Breast epithelium (tissue), 4 donors: ENCODE data around the gene SPDYE4. TPM values are rescaled to one million over a fixed set of nuclear protein-coding genes. Genes with fewer than 3 reads are reported as not detected.

Experiments
- DNase-seq, 2 donors: peaks; one replicate each; pipeline ENCODE4 v3.0.0-alpha.2; 2019; ENCODE audit warnings: low spot score in 2 of 2
- H3K27ac ChIP-seq, 2 donors: fragments of 200-600 bp; sonication (generic) in 1 of 2; one replicate each; pipeline ENCODE4 v1.5.1; 2016 to 2019; ENCODE audit warnings: mild to moderate bottlenecking in 1 of 2
- H3K27me3 ChIP-seq, 2 donors: fragments of 200-600 bp; sonication (generic) in 1 of 2; one replicate each; pipeline versions ENCODE4 v1.5.1 to v1.6.0; 2017 to 2019; ENCODE audit warnings: control low read depth in 1 of 2, mild to moderate bottlenecking in 1 of 2
- H3K36me3 ChIP-seq: fragments of 200-600 bp; one replicate; pipeline ENCODE4 v1.5.1; 2019
- H3K4me1 ChIP-seq, 2 donors: fragments of 200-600 bp; sonication (generic); one replicate each; pipeline ENCODE4 v1.5.1; 2016 to 2019; ENCODE audit warnings: control low read depth in 1 of 2
- H3K4me3 ChIP-seq, 3 donors: fragments of 200-600 bp; sonication (generic); 1 replicate in 2 of 3; 2 replicates in 1 of 3; pipeline ENCODE4 v1.5.1; 2016 to 2019; ENCODE audit warnings: mild to moderate bottlenecking in 3 of 3, moderate library complexity in 2 of 3
- H3K9me3 ChIP-seq, 2 donors: fragments of 200-600 bp; sonication (generic) in 1 of 2; one replicate each; pipeline ENCODE4 v1.5.1; 2016 to 2019; ENCODE audit warnings: control low read depth in 1 of 2
- POLR2A ChIP-seq: fragments of 450-650 bp; IDR thresholded peaks from one replicate; pipeline ENCODE4 v1.6.1; 2016; ENCODE audit warnings: antibody characterized with exemption, mild to moderate bottlenecking, moderate library complexity
- POLR2AphosphoS5 ChIP-seq, 3 donors: sonication (generic); formaldehyde crosslinking; IDR thresholded peaks; one replicate each; pipeline ENCODE4 v1.6.1; 2017; ENCODE audit warnings: antibody characterized with exemption in 3 of 3
- intact Hi-C: fragments of 100-400 bp; cut with DNase I; formaldehyde crosslinking; loops from one replicate; pipeline ENCODE4 v1.15.1; 2023; ENCODE audit warnings: low total_unique reads
- total RNA-seq, 3 donors: library from RNA; depleted of rRNA; stranded (reverse); fragments of >200 nt; gene quantifications; one replicate each; pipeline ENCODE4 v1.1.0, GENCODE V29; 2016
- TF ChIP-seq, protein P1 (sequence below), 3 donors: fragments of 450-650 bp; IDR thresholded peaks; one replicate each; pipeline ENCODE4 v1.5.1; 2016 to 2017; ENCODE audit warnings: antibody characterized with exemption in 3 of 3, mild to moderate bottlenecking in 3 of 3, moderate library complexity in 3 of 3

Gene SPDYE4
- total RNA-seq, 3 donors from 2014 or later, result not detected

DNA sequence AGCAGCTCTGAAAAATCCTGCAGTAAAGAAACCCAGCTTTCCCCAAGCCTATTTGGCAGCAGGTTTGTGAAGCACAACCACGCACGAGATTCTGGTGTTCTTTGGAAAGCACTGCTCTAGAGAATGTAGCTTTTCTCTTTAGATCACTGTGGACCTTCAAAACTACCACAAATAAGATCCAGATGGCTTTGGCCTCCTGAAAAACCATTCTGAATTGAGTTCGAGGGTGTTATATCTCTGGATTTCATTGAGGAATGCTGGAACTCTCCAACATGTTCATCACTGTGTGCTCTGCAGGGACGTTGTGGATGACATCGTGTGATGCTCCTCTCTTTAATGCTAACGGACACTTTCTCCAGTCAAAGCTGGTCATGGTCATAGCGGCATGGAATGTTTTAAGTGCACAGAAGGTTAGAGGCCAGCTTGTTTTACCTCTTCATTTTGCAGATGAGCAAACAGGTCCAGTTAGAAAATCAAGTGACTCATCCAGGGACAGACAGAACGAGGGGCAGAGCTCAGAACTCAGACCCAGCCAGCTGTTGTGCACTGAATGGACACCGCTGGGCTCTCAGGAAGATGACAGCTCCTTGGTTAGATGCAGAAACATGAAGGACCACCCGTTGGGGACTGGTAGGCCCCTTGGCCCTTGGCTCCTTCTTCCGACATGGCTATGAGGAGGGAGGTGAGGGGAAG lies 50.9 kb downstream of the SPDYE4 start:
- Histone ChIP-seq H3K9me3 (peaks cover 0 to 5% of the 10 kb centered on the region in 2 donors), H3K27me3 (no peaks in the 10 kb centered on the region), H3K4me1 (no peaks in the 10 kb centered on the region), H3K27ac (no peak overlapping the region), H3K36me3 (no peaks in the 10 kb centered on the region), H3K4me3 (no peak overlapping the region)
- DNase-seq, result no peak
- intact Hi-C loops, result no loop called here
- no peak for TF ChIP-seq POLR2AphosphoS5 (IDR thresholded peaks at IDR 0.05)
- TF ChIP-seq POLR2A, result no peak
- TF ChIP-seq, protein P1, sequence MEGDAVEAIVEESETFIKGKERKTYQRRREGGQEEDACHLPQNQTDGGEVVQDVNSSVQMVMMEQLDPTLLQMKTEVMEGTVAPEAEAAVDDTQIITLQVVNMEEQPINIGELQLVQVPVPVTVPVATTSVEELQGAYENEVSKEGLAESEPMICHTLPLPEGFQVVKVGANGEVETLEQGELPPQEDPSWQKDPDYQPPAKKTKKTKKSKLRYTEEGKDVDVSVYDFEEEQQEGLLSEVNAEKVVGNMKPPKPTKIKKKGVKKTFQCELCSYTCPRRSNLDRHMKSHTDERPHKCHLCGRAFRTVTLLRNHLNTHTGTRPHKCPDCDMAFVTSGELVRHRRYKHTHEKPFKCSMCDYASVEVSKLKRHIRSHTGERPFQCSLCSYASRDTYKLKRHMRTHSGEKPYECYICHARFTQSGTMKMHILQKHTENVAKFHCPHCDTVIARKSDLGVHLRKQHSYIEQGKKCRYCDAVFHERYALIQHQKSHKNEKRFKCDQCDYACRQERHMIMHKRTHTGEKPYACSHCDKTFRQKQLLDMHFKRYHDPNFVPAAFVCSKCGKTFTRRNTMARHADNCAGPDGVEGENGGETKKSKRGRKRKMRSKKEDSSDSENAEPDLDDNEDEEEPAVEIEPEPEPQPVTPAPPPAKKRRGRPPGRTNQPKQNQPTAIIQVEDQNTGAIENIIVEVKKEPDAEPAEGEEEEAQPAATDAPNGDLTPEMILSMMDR (IDR thresholded peaks at IDR 0.05), result no peak

DNA sequence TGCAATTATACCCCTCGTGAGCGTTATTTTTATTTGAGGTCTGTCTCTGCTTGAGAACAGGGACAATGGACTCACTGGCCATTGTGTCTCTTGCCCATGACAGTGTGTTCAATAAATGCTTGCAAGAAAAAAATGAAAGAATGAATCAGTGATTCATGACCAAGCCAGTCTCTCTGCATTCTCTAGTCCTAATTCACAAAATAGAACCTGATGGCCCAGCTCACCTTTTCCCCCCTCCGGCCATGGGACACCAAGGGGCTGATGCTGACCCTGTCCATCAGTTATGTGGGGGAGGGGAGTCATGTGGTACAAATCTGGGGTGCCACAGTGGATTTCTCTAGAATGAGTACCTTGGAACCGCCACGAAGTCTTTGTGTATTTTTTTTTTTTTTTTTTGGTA lies 51.9 kb downstream of the SPDYE4 start:
- H3K36me3 ChIP-seq, result no peaks in the 10 kb centered on the region
- H3K4me1 ChIP-seq, result no peaks in the 10 kb centered on the region
- intact Hi-C loops, result no loop called here
- TF ChIP-seq, protein P1 (IDR thresholded peaks at IDR 0.05), result no peak
- no peak for TF ChIP-seq POLR2AphosphoS5 (IDR thresholded peaks at IDR 0.05)
- TF ChIP-seq POLR2A, result no peak
- H3K27ac ChIP-seq, result no peak overlapping the region
- peaks cover 0 to 5% of the 10 kb centered on the region in 2 donors for H3K9me3 ChIP-seq
- H3K4me3 ChIP-seq, result no peak overlapping the region
- no peak for DNase-seq
- no peaks in the 10 kb centered on the region for H3K27me3 ChIP-seq

- TF ChIP-seq POLR2AphosphoS5 (IDR thresholded peaks at IDR 0.05), result no peak
- TF ChIP-seq, protein P1 (IDR thresholded peaks at IDR 0.05), result no peak
- no peak for TF ChIP-seq POLR2A
- Histone ChIP-seq H3K27ac (no peak overlapping the region), H3K27me3 (no peaks in the 10 kb centered on the region), H3K4me1 (no peaks in the 10 kb centered on the region), H3K4me3 (no peak overlapping the region), H3K9me3 (peaks cover 0 to 5% of the 10 kb centered on the region in 2 donors), H3K36me3 (no peaks in the 10 kb centered on the region)
- no peak for DNase-seq
- intact Hi-C loops, result no loop called here
These were observed 52.9 kb downstream of the SPDYE4 start for GRCh38 chr17:8705427-8705826.

DNA sequence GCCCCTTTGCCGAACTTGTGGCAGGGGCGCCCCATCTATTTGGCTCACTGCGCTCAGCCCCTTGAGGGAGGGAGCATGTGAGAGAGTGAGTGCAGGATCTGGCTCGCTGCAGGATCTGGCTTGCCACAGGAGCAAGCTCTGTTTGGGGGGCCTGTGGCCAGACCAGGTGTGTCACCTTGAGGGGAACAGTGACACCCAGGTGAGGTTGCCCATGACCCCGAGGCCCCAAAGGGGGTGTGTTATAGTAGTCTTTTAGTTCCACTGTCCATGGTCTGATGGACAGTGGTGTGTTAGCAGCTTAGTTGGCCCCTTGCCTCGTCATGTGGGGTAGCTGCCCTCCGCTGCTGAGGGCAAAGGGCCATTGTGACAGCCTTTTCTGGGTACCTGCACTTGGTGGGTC lies 55.3 kb downstream of the SPDYE4 start:
- no peak for TF ChIP-seq POLR2A
- TF ChIP-seq, protein P1 (IDR thresholded peaks at IDR 0.05), result no peak
- no peak for TF ChIP-seq POLR2AphosphoS5 (IDR thresholded peaks at IDR 0.05)

DNA sequence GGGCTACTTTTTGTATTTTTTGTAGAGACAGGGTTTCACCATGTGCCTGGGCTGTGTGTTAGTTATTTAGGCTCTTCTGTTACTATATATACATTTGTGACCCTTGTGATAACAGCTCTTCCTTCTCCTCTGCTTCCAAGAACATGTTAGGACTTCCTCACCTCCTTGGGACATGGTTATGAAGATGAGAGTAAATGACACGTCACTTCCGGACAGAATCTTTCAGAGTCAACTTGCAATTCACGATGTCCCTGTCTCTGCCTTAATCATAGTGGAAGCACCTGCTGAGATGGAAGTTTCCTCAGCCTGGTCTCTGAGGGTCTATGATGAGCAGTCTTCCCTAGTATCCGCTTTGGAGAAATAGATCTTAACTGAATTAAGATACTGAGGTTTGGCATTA lies 56.6 kb downstream of the SPDYE4 start:
- TF ChIP-seq POLR2A (no peak), POLR2AphosphoS5 (IDR thresholded peaks at IDR 0.05) (no peak)
- TF ChIP-seq, protein P1 (IDR thresholded peaks at IDR 0.05), result no peak
- no peak overlapping the region for H3K27ac ChIP-seq
- intact Hi-C loops, result no loop called here
- no peaks in the 10 kb centered on the region for H3K27me3 ChIP-seq
- DNase-seq, result no peak
- H3K4me1 ChIP-seq, result no peaks in the 10 kb centered on the region
- no peak overlapping the region for H3K4me3 ChIP-seq
- H3K9me3 ChIP-seq, result peaks cover 0 to 5% of the 10 kb centered on the region in 2 donors
- no peaks in the 10 kb centered on the region for H3K36me3 ChIP-seq

More for the DNA sequence above, 55.3 kb downstream of the SPDYE4 start:
- H3K4me1 ChIP-seq, result no peaks in the 10 kb centered on the region
- intact Hi-C loops, result no loop called here
- DNase-seq, result no peak
- peaks cover 0 to 5% of the 10 kb centered on the region in 2 donors for H3K9me3 ChIP-seq
- no peaks in the 10 kb centered on the region for H3K27me3 ChIP-seq
- H3K27ac ChIP-seq, result no peak overlapping the region
- no peaks in the 10 kb centered on the region for H3K36me3 ChIP-seq
- no peak overlapping the region for H3K4me3 ChIP-seq
